ENCODE data around the gene KDM4F. TPM values are rescaled to one million over a fixed set of nuclear protein-coding genes. Genes with fewer than 3 reads are reported as not detected.

Gene KDM4F
- polyA plus RNA-seq, 1 donor from 2014 or later, result not detected

DNA sequence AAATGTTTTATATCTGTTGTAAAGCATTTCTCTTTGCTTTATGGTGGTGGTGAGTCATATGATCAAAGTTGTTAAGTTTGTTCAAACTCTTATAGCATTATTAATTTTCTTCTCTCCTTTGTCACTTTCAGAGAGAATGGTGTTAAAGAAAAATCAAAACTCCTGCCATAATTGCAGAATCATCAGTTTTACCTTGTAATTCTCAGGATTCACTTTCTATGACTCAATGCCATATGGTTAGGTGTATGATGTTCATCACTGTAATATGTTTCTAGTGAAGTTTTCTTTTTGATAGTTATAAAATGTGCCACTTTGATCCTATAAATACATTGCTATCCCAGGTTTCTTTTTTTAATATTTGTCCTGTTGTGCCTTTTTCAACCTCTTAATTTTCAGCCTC is 37.8 kb upstream of the KDM4F start:
- H3K4me3 ChIP-seq (ENCODE audit: low read length), result no peak overlapping the region
- H3K27me3 ChIP-seq (ENCODE audit: insufficient read depth, low read depth, low read length), result no peaks in the 10 kb centered on the region
- H3K36me3 ChIP-seq (ENCODE audit: insufficient read depth, low read length), result no peaks in the 10 kb centered on the region
- no peaks in the 10 kb centered on the region for H3K9me3 ChIP-seq (ENCODE audit: low read length)
- no peak overlapping the region for H2AFZ ChIP-seq (ENCODE audit: low read depth, low read length)
- TF ChIP-seq EP300 (conservative IDR thresholded peaks at IDR 0.05; ENCODE audit: poor library complexity, severe bottlenecking) (no peak), RAD21 (conservative IDR thresholded peaks at IDR 0.05) (no peak), MXI1 (conservative IDR thresholded peaks at IDR 0.05; ENCODE audit: poor library complexity, severe bottlenecking) (no peak), TAF1 (IDR thresholded peaks at IDR 0.05; ENCODE audit: low read depth) (no peak), EZH2 (IDR thresholded peaks at IDR 0.05; ENCODE audit: borderline replicate concordance, insufficient read depth, low read length, poor library complexity, severe bottlenecking) (no peak), SMC3 (conservative IDR thresholded peaks at IDR 0.05; ENCODE audit: poor library complexity) (no peak), POLR2AphosphoS5 (IDR thresholded peaks at IDR 0.05) (no peak)
- TF ChIP-seq, protein P1, sequence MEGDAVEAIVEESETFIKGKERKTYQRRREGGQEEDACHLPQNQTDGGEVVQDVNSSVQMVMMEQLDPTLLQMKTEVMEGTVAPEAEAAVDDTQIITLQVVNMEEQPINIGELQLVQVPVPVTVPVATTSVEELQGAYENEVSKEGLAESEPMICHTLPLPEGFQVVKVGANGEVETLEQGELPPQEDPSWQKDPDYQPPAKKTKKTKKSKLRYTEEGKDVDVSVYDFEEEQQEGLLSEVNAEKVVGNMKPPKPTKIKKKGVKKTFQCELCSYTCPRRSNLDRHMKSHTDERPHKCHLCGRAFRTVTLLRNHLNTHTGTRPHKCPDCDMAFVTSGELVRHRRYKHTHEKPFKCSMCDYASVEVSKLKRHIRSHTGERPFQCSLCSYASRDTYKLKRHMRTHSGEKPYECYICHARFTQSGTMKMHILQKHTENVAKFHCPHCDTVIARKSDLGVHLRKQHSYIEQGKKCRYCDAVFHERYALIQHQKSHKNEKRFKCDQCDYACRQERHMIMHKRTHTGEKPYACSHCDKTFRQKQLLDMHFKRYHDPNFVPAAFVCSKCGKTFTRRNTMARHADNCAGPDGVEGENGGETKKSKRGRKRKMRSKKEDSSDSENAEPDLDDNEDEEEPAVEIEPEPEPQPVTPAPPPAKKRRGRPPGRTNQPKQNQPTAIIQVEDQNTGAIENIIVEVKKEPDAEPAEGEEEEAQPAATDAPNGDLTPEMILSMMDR (IDR thresholded peaks at IDR 0.05; ENCODE audit: poor library complexity, severe bottlenecking), result no peak
- TF ChIP-seq, protein P2, sequence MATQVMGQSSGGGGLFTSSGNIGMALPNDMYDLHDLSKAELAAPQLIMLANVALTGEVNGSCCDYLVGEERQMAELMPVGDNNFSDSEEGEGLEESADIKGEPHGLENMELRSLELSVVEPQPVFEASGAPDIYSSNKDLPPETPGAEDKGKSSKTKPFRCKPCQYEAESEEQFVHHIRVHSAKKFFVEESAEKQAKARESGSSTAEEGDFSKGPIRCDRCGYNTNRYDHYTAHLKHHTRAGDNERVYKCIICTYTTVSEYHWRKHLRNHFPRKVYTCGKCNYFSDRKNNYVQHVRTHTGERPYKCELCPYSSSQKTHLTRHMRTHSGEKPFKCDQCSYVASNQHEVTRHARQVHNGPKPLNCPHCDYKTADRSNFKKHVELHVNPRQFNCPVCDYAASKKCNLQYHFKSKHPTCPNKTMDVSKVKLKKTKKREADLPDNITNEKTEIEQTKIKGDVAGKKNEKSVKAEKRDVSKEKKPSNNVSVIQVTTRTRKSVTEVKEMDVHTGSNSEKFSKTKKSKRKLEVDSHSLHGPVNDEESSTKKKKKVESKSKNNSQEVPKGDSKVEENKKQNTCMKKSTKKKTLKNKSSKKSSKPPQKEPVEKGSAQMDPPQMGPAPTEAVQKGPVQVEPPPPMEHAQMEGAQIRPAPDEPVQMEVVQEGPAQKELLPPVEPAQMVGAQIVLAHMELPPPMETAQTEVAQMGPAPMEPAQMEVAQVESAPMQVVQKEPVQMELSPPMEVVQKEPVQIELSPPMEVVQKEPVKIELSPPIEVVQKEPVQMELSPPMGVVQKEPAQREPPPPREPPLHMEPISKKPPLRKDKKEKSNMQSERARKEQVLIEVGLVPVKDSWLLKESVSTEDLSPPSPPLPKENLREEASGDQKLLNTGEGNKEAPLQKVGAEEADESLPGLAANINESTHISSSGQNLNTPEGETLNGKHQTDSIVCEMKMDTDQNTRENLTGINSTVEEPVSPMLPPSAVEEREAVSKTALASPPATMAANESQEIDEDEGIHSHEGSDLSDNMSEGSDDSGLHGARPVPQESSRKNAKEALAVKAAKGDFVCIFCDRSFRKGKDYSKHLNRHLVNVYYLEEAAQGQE (IDR thresholded peaks at IDR 0.05; ENCODE audit: borderline replicate concordance), result no peak
- no peak overlapping the region for H3K4me2 ChIP-seq (ENCODE audit: low read length)
- no peak overlapping the region for H3K9ac ChIP-seq (ENCODE audit: low read length)
- no peaks in the 10 kb centered on the region for H4K20me1 ChIP-seq (ENCODE audit: insufficient read depth)
- no peaks in the 10 kb centered on the region for H3F3A ChIP-seq (ENCODE audit: insufficient read depth, low read length, poor library complexity, severe bottlenecking)
- no peak overlapping the region for H3K27ac ChIP-seq (ENCODE audit: low read length)
- no peaks in the 10 kb centered on the region for H3K79me2 ChIP-seq (replicated peaks; ENCODE audit: insufficient read depth, low read length)
- H3K9me2 ChIP-seq (ENCODE audit: insufficient read depth, low read length), result no peaks in the 10 kb centered on the region

DNA sequence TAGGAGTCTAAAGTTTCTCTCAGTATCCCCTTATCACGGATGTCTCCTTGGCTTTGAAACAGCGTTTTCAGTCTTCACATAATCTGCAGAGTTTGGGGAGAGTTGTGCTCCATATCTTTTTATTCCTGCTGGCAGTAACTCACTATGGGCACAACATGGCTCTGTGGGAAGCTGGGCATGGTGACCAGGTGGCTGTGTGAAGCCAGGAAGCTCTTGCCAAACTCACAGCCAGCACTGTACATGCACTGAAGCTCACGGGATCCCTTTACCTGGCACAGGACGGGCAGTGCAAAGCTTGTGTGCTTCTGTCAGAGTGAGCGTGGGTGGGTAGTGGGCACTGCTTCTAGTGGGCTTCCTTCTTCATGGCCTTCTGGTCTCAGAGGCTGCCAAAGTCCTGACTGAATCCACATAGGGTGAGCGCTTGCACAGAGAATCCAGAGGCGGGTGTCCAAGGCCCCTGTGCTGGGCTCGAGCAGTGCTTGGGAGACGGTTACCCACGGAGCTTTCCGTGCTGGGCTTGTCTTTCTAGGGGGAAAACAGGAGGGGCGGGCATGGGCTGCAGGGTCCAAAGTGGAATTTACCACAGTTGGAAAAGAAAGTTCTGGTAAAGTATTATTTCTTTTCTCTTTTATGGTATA is 34.9 kb upstream of the KDM4F start:
- Histone ChIP-seq H3K4me3 (ENCODE audit: low read length) (no peak overlapping the region), H3K27ac (ENCODE audit: low read length) (no peak overlapping the region), H3K9ac (ENCODE audit: low read length) (no peak overlapping the region), H3K79me2 (replicated peaks; ENCODE audit: insufficient read depth, low read length) (no peaks in the 10 kb centered on the region), H4K20me1 (ENCODE audit: insufficient read depth) (no peaks in the 10 kb centered on the region), H3K9me2 (ENCODE audit: insufficient read depth, low read length) (no peaks in the 10 kb centered on the region), H3K27me3 (ENCODE audit: insufficient read depth, low read depth, low read length) (no peaks in the 10 kb centered on the region), H2AFZ (ENCODE audit: low read depth, low read length) (no peak overlapping the region), H3F3A (ENCODE audit: insufficient read depth, low read length, poor library complexity, severe bottlenecking) (no peaks in the 10 kb centered on the region), H3K4me2 (ENCODE audit: low read length) (no peak overlapping the region), H3K9me3 (ENCODE audit: low read length) (no peaks in the 10 kb centered on the region), H3K36me3 (ENCODE audit: insufficient read depth, low read length) (no peaks in the 10 kb centered on the region)
- TF ChIP-seq SMC3 (conservative IDR thresholded peaks at IDR 0.05; ENCODE audit: poor library complexity) (no peak), EZH2 (IDR thresholded peaks at IDR 0.05; ENCODE audit: borderline replicate concordance, insufficient read depth, low read length, poor library complexity, severe bottlenecking) (no peak), EP300 (conservative IDR thresholded peaks at IDR 0.05; ENCODE audit: poor library complexity, severe bottlenecking) (no peak), POLR2AphosphoS5 (IDR thresholded peaks at IDR 0.05) (no peak), MXI1 (conservative IDR thresholded peaks at IDR 0.05; ENCODE audit: poor library complexity, severe bottlenecking) (no peak), RAD21 (conservative IDR thresholded peaks at IDR 0.05) (no peak), TAF1 (IDR thresholded peaks at IDR 0.05; ENCODE audit: low read depth) (no peak)
- TF ChIP-seq, protein P1 (IDR thresholded peaks at IDR 0.05; ENCODE audit: poor library complexity, severe bottlenecking), result no peak
- TF ChIP-seq, protein P2 (IDR thresholded peaks at IDR 0.05; ENCODE audit: borderline replicate concordance), result no peak

All from neural cell (in vitro differentiated cells).